B cell (primary cell): Measurements from ENCODE around the gene BOC.

ENCODE experiments used
- EZH2 ChIP-seq: IDR thresholded peaks from 2 replicates; pipeline ENCODE4 v1.6.1; 2012; ENCODE audit warnings: borderline replicate concordance, low read depth, mild to moderate bottlenecking, moderate library complexity, low read length; ENCODE audit not compliant: insufficient read depth, poor library complexity, severe bottlenecking
- TF ChIP-seq, protein P1 (sequence below): fragments of 200-600 bp; IDR thresholded peaks from one replicate; pipeline ENCODE4 v1.8.0; 2022; ENCODE audit warnings: antibody characterized with exemption, mild to moderate bottlenecking

DNA sequence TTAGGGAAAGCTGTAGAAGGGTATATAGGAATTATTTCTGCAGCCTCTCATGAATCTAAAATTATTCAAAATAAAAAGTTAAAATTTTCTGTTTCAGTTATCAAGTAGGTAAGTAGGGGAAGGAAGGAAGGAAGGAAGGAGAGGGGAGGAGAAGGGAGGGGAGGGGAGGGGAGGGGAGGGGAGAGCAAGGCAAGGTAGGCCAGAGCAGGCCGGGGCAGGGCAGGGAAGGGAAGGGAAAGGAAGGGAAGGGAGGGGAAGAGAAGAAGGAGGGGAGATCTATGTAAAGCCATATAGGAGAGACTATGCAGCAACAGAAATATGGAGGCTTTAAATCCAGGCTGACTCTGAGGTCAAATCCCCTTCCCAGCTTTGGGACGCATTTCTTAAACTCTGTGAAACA lies 38.3 kb upstream of the BOC start:
- TF ChIP-seq EZH2 = no peak
- TF ChIP-seq, protein P1, sequence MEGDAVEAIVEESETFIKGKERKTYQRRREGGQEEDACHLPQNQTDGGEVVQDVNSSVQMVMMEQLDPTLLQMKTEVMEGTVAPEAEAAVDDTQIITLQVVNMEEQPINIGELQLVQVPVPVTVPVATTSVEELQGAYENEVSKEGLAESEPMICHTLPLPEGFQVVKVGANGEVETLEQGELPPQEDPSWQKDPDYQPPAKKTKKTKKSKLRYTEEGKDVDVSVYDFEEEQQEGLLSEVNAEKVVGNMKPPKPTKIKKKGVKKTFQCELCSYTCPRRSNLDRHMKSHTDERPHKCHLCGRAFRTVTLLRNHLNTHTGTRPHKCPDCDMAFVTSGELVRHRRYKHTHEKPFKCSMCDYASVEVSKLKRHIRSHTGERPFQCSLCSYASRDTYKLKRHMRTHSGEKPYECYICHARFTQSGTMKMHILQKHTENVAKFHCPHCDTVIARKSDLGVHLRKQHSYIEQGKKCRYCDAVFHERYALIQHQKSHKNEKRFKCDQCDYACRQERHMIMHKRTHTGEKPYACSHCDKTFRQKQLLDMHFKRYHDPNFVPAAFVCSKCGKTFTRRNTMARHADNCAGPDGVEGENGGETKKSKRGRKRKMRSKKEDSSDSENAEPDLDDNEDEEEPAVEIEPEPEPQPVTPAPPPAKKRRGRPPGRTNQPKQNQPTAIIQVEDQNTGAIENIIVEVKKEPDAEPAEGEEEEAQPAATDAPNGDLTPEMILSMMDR = no peak
